K562 (cell line): ENCODE data around the gene KIF5A. TPM values are rescaled to one million over a fixed set of nuclear protein-coding genes. Genes with fewer than 3 reads are reported as not detected.

Experiments
- CCAR2 ChIP-seq: fragments of 200-400 bp; formaldehyde crosslinking; IDR thresholded peaks from 2 replicates; pipeline ENCODE4 v1.6.1; 2017; ENCODE audit warnings: mild to moderate bottlenecking, low read depth, low read length
- JUN ChIP-seq, 2 experiments: sonication (generic) in 1 of 2; formaldehyde crosslinking in 1 of 2; IDR thresholded peaks; 2 replicates each; pipeline versions ENCODE4 v1.6.1 to v1.8.0; 2012 to 2022; ENCODE audit warnings: borderline replicate concordance in 2 of 2, mild to moderate bottlenecking in 2 of 2, improper control_type of control experiment in 1 of 2, low read depth in 1 of 2, low read length in 1 of 2, missing genetic modification reagents in 1 of 2
- MAFF ChIP-seq: IDR thresholded peaks from 2 replicates; pipeline ENCODE4 v1.6.1; 2012; ENCODE audit warnings: low read length, improper control_type of control experiment
- MXI1 ChIP-seq: IDR thresholded peaks from 2 replicates; pipeline ENCODE4 v1.6.1; 2011; ENCODE audit warnings: low read depth, mild to moderate bottlenecking, improper control_type of control experiment, low read length
- TAF1 ChIP-seq: IDR thresholded peaks from 2 replicates; pipeline ENCODE4 v1.6.1; 2011; ENCODE audit warnings: mild to moderate bottlenecking, low read length, moderate library complexity; ENCODE audit not compliant: insufficient read depth, control insufficient read depth, severe bottlenecking; ENCODE audit errors: extremely low read depth
- ZNF24 ChIP-seq: fragments of 450-650 bp; IDR thresholded peaks from 2 replicates; pipeline ENCODE4 v1.6.1; 2016
- polyA plus RNA-seq, 8 experiments: library from polyadenylated mRNA; depleted of rRNA in 4 of 8; stranded (reverse) in 5 of 8; unstranded in 3 of 8; fragments of >200 nt; fragmentation: Nextera tagmentation in 2 of 8; fragmentation: Illumina TruSeq in 1 of 8; extraction: Ambion mirVana in 2 of 8; extraction: Trizol in 1 of 8; gene quantifications; 2 replicates each; pipeline versions ENCODE4 v1.2.1 to v1.2.3, GENCODE V29; 2011 to 2014; ENCODE audit warnings: inconsistent platforms in 1 of 8, missing spikeins in 1 of 8
- total RNA-seq, 7 experiments: library from RNA; depleted of rRNA in 6 of 7; stranded (reverse); fragments of >200 nt in 6 of 7; fragmentation: Illumina TruSeq in 2 of 7; extraction: Trizol in 2 of 7; gene quantifications; 2 replicates each; pipeline versions ENCODE4 v1.2.1 to v1.2.3, GENCODE V29; 2011 to 2021; ENCODE audit warnings: low replicate concordance in 1 of 7
- TF ChIP-seq, protein P1 (sequence below): sonication (generic); formaldehyde crosslinking; IDR thresholded peaks from 2 replicates; pipeline ENCODE4 v1.8.0; 2022; ENCODE audit warnings: missing genetic modification reagents, mild to moderate bottlenecking, moderate library complexity, borderline replicate concordance
- TF ChIP-seq, protein P2 (sequence below), 2 experiments: IDR thresholded peaks; 2 replicates each; pipeline ENCODE4 v1.6.1; 2011; ENCODE audit warnings: borderline replicate concordance in 1 of 2, control low read depth in 1 of 2, low read depth in 1 of 2, low read length in 1 of 2, mild to moderate bottlenecking in 1 of 2, mixed read lengths in 1 of 2, moderate library complexity in 1 of 2; ENCODE audit not compliant: insufficient read depth in 1 of 2, insufficient read length in 1 of 2, poor library complexity in 1 of 2, severe bottlenecking in 1 of 2; ENCODE audit errors: extremely low read depth in 1 of 2
- TF ChIP-seq, protein P3 (sequence below), 3 experiments: IDR thresholded peaks in 2 of 3; conservative IDR thresholded peaks in 1 of 3; 2 replicates each; pipeline ENCODE4 v1.5.1; 2011 to 2012; ENCODE audit warnings: low read length in 3 of 3, mild to moderate bottlenecking in 3 of 3, control low read depth in 2 of 3, improper control_type of control experiment in 1 of 3, inconsistent platforms in 1 of 3, low read depth in 1 of 3, mixed read lengths in 1 of 3, moderate library complexity in 1 of 3; ENCODE audit not compliant: insufficient read depth in 2 of 3
- TF ChIP-seq, protein P4 (sequence below): sonication (generic); formaldehyde crosslinking; IDR thresholded peaks from 2 replicates; pipeline ENCODE4 v1.8.1; 2023; ENCODE audit warnings: missing genetic modification reagents, mild to moderate bottlenecking, borderline replicate concordance
- TF ChIP-seq, protein P5 (sequence below), 2 experiments: fragments of 200-800 bp in 1 of 2; sonication (Bioruptor generic) in 1 of 2; sonication (generic) in 1 of 2; formaldehyde crosslinking in 1 of 2; IDR thresholded peaks in 1 of 2; conservative IDR thresholded peaks in 1 of 2; 2 replicates each; pipeline versions ENCODE4 v1.5.0 to v1.6.1; 2016 to 2020; ENCODE audit warnings: missing compliant biosample characterization in 1 of 2, missing genetic modification characterization in 1 of 2, missing genetic modification reagents in 1 of 2

The KIF5A gene
- total and polyA plus RNA-seq, 9 of the 15 experiments (the other 6 are each of a cell fraction or from before 2014, with no cell fraction given), result 3.4 to 17.7 (median 8.0) TPM

DNA sequence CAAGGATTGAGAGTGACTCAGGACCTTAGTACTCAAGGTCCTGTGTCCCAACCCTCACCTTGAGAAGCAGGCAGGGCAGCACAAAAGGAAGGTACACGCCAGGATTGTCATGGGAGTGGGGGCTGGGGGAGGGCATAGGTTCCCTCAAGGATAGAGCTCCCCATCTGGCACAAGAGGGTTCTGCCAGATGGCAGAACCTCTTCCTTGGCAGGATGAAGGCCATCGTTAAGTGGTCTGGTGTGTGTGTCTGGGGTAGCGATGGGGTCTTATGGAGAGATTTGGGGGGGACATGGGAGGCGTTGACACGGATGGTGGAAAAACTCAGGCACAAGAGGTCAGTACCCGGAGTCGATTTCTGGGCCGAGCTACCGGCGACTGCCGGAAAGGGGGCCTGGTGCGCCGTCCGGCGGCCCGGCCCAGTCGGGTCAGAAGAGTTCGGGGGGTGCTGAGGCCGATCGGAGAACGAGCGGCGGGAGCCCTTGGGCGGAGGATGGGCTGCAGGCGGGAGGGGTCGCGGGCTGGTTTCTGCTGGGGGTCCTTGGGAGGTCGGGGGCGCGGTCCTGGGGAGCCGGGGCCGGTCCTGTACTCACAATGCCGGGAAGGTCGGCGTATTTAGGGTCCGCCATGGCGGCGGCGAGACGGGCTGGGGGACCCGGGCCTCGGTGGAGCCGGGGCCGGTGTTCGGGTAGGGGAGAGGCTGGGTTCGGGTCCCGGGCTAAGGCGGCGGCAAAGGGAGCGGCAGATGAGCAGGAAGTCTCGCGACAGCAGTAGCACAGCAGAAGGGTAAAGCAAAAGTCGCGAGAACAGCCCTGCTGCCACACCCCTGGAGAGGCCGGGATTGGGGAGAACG, 3.2 kb upstream of the KIF5A start, which contains the start of gene DCTN2 (continued):
- TF ChIP-seq, protein P1, sequence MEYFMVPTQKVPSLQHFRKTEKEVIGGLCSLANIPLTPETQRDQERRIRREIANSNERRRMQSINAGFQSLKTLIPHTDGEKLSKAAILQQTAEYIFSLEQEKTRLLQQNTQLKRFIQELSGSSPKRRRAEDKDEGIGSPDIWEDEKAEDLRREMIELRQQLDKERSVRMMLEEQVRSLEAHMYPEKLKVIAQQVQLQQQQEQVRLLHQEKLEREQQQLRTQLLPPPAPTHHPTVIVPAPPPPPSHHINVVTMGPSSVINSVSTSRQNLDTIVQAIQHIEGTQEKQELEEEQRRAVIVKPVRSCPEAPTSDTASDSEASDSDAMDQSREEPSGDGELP (CRISPR knock-in tag), result peak; percentile 49; the same call in 1 of the 2 replicates
- TF ChIP-seq, protein P2, sequence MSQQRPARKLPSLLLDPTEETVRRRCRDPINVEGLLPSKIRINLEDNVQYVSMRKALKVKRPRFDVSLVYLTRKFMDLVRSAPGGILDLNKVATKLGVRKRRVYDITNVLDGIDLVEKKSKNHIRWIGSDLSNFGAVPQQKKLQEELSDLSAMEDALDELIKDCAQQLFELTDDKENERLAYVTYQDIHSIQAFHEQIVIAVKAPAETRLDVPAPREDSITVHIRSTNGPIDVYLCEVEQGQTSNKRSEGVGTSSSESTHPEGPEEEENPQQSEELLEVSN (IDR thresholded peaks at IDR 0.05; ENCODE audit: borderline replicate concordance in 1 of 2, extremely low read depth in 1 of 2, insufficient read depth in 1 of 2, insufficient read length in 1 of 2, low read depth in 1 of 2, low read length in 1 of 2, poor library complexity in 1 of 2, severe bottlenecking in 1 of 2), result peak in 1 of 2 experiments; percentile 45
- TF ChIP-seq TAF1 (peak; percentile 57), MAFF (peak; percentile 68; the same call in 1 of the 2 replicates), MXI1 (peak; percentile 40; the same call in 1 of the 2 replicates), CCAR2 (no peak), JUN (IDR thresholded peaks at IDR 0.05; ENCODE audit: borderline replicate concordance, low read depth, low read length) (no peak), JUN (CRISPR knock-in tag; IDR thresholded peaks at IDR 0.05; ENCODE audit: borderline replicate concordance) (peak; percentile 21; the same call in 1 of the 2 replicates), ZNF24 (no peak)
- TF ChIP-seq, protein P3, sequence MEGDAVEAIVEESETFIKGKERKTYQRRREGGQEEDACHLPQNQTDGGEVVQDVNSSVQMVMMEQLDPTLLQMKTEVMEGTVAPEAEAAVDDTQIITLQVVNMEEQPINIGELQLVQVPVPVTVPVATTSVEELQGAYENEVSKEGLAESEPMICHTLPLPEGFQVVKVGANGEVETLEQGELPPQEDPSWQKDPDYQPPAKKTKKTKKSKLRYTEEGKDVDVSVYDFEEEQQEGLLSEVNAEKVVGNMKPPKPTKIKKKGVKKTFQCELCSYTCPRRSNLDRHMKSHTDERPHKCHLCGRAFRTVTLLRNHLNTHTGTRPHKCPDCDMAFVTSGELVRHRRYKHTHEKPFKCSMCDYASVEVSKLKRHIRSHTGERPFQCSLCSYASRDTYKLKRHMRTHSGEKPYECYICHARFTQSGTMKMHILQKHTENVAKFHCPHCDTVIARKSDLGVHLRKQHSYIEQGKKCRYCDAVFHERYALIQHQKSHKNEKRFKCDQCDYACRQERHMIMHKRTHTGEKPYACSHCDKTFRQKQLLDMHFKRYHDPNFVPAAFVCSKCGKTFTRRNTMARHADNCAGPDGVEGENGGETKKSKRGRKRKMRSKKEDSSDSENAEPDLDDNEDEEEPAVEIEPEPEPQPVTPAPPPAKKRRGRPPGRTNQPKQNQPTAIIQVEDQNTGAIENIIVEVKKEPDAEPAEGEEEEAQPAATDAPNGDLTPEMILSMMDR (IDR thresholded peaks at IDR 0.05 in 2 of 3, conservative IDR thresholded peaks at IDR 0.05 in 1 of 3; ENCODE audit: insufficient read depth in 2 of 3, low read depth in 1 of 3, low read length in 3 of 3), result peak in 1 of 3 experiments; percentile 26; a peak in 2 of 6 replicates
- TF ChIP-seq, protein P4, sequence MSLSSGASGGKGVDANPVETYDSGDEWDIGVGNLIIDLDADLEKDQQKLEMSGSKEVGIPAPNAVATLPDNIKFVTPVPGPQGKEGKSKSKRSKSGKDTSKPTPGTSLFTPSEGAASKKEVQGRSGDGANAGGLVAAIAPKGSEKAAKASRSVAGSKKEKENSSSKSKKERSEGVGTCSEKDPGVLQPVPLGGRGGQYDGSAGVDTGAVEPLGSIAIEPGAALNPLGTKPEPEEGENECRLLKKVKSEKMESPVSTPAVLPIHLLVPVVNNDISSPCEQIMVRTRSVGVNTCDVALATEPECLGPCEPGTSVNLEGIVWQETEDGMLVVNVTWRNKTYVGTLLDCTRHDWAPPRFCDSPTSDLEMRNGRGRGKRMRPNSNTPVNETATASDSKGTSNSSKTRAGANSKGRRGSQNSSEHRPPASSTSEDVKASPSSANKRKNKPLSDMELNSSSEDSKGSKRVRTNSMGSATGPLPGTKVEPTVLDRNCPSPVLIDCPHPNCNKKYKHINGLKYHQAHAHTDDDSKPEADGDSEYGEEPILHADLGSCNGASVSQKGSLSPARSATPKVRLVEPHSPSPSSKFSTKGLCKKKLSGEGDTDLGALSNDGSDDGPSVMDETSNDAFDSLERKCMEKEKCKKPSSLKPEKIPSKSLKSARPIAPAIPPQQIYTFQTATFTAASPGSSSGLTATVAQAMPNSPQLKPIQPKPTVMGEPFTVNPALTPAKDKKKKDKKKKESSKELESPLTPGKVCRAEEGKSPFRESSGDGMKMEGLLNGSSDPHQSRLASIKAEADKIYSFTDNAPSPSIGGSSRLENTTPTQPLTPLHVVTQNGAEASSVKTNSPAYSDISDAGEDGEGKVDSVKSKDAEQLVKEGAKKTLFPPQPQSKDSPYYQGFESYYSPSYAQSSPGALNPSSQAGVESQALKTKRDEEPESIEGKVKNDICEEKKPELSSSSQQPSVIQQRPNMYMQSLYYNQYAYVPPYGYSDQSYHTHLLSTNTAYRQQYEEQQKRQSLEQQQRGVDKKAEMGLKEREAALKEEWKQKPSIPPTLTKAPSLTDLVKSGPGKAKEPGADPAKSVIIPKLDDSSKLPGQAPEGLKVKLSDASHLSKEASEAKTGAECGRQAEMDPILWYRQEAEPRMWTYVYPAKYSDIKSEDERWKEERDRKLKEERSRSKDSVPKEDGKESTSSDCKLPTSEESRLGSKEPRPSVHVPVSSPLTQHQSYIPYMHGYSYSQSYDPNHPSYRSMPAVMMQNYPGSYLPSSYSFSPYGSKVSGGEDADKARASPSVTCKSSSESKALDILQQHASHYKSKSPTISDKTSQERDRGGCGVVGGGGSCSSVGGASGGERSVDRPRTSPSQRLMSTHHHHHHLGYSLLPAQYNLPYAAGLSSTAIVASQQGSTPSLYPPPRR (CRISPR knock-in tag), result no peak; the same call in 1 of the 2 replicates
- TF ChIP-seq, protein P5, sequence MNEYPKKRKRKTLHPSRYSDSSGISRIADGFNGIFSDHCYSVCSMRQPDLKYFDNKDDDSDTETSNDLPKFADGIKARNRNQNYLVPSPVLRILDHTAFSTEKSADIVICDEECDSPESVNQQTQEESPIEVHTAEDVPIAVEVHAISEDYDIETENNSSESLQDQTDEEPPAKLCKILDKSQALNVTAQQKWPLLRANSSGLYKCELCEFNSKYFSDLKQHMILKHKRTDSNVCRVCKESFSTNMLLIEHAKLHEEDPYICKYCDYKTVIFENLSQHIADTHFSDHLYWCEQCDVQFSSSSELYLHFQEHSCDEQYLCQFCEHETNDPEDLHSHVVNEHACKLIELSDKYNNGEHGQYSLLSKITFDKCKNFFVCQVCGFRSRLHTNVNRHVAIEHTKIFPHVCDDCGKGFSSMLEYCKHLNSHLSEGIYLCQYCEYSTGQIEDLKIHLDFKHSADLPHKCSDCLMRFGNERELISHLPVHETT (CRISPR knock-in tag; conservative IDR thresholded peaks at IDR 0.05 in 1 of 2, IDR thresholded peaks at IDR 0.05 in 1 of 2), result 0 out of 4 replicates have a peak, but pooled peaks of 1 of the 2 experiments have one; percentile 15
